IPS-20b (cell line): ENCODE data around the gene CD2BP2.
"Not testable (repeated sequence)": the region's sequence is repeated elsewhere in the genome, so short reads cannot be mapped to it uniquely, and the experiment has no call there.

ENCODE experiments used
- H3K27ac ChIP-seq: one replicate; pipeline ENCODE4 v1.5.1; 2013; ENCODE audit warnings: low read length
- H3K27me3 ChIP-seq: 2 replicates; pipeline ENCODE4 v1.6.1; 2013; ENCODE audit warnings: mild to moderate bottlenecking, low read length, inconsistent platforms; ENCODE audit not compliant: insufficient read depth
- H3K36me3 ChIP-seq: 2 replicates; pipeline ENCODE4 v1.6.1; 2013; ENCODE audit warnings: low read depth, mild to moderate bottlenecking, inconsistent platforms, low read length, moderate library complexity; ENCODE audit not compliant: insufficient read depth
- H3K4me1 ChIP-seq: 2 replicates; pipeline ENCODE4 v1.6.1; 2013; ENCODE audit warnings: mild to moderate bottlenecking, control low read depth, inconsistent platforms, low read length, moderate library complexity; ENCODE audit not compliant: insufficient read depth
- H3K4me3 ChIP-seq: 2 replicates; pipeline ENCODE4 v1.5.1; 2013; ENCODE audit warnings: mild to moderate bottlenecking, low read length, inconsistent platforms
- H3K9ac ChIP-seq: 2 replicates; pipeline ENCODE4 v1.6.1; 2013; ENCODE audit warnings: low read depth, mild to moderate bottlenecking, inconsistent platforms, low read length, moderate library complexity
- H3K9me3 ChIP-seq: 2 replicates; pipeline ENCODE4 v1.6.1; 2013; ENCODE audit warnings: mild to moderate bottlenecking, low read depth, low read length, inconsistent platforms; ENCODE audit not compliant: insufficient read depth

Gene CD2BP2

GRCh38 chr16:30349675-30350074 is 5.4 kb downstream of the CD2BP2 start:
- H3K27me3 ChIP-seq: no peaks in the 10 kb centered on the region
- H3K4me1 ChIP-seq: 0 out of 2 replicates have a peak, but pooled peaks cover 5% of the 10 kb centered on the region
- no peak overlapping the region for H3K27ac ChIP-seq
- H3K36me3 ChIP-seq: peaks cover 39% of the 10 kb centered on the region
- no peak overlapping the region for H3K4me3 ChIP-seq
- no peaks in the 10 kb centered on the region for H3K9me3 ChIP-seq
- H3K9ac ChIP-seq: no peak overlapping the region

- no peak overlapping the region for H3K4me3 ChIP-seq
- H3K4me1 ChIP-seq: 0 out of 2 replicates have a peak, but pooled peaks cover 1% of the 10 kb centered on the region
- no peak overlapping the region for H3K9ac ChIP-seq
- no peak overlapping the region for H3K27ac ChIP-seq
- H3K9me3 ChIP-seq: no peaks in the 10 kb centered on the region
- no peaks in the 10 kb centered on the region for H3K27me3 ChIP-seq
- H3K36me3 ChIP-seq: peaks cover 39% of the 10 kb centered on the region
Observed at GRCh38 chr16:30348929-30349328, 6.2 kb downstream of the CD2BP2 start.

GRCh38 chr16:30348113-30348512 is 7.0 kb downstream of the CD2BP2 start:
- Histone ChIP-seq H3K9ac (no peak overlapping the region), H3K4me1 (no peaks in the 10 kb centered on the region), H3K27ac (no peak overlapping the region), H3K4me3 (no peak overlapping the region), H3K27me3 (no peaks in the 10 kb centered on the region), H3K36me3 (peaks cover 31% of the 10 kb centered on the region), H3K9me3 (no peaks in the 10 kb centered on the region)

GRCh38 chr16:30346286-30346685 is 8.8 kb downstream of the CD2BP2 start:
- Histone ChIP-seq H3K27me3 (no peaks in the 10 kb centered on the region), H3K27ac (no peak overlapping the region), H3K4me3 (no peak overlapping the region), H3K4me1 (no peaks in the 10 kb centered on the region), H3K36me3 (peaks cover 13% of the 10 kb centered on the region), H3K9me3 (no peaks in the 10 kb centered on the region), H3K9ac (no peak overlapping the region)

GRCh38 chr16:30343491-30343820 is 11.7 kb downstream of the CD2BP2 start:
- H3K9me3 ChIP-seq, H3K27ac ChIP-seq, H3K36me3 ChIP-seq, H3K4me3 ChIP-seq, H3K9ac ChIP-seq, H3K27me3 ChIP-seq, H3K4me1 ChIP-seq: not testable (repeated sequence)

- H3K9me3 ChIP-seq: no peaks in the 10 kb centered on the region
- H3K4me1 ChIP-seq: no peaks in the 10 kb centered on the region
- no peak overlapping the region for H3K9ac ChIP-seq
- no peak overlapping the region for H3K4me3 ChIP-seq
- no peaks in the 10 kb centered on the region for H3K27me3 ChIP-seq
- no peak overlapping the region for H3K27ac ChIP-seq
- no peaks in the 10 kb centered on the region for H3K36me3 ChIP-seq
Observed at GRCh38 chr16:30342751-30343490, 12.2 kb downstream of the CD2BP2 start.

- H3K4me3 ChIP-seq, H3K9me3 ChIP-seq, H3K4me1 ChIP-seq, H3K27me3 ChIP-seq, H3K9ac ChIP-seq, H3K36me3 ChIP-seq, H3K27ac ChIP-seq: not testable (repeated sequence)
Observed at GRCh38 chr16:30341971-30342370, 13.1 kb downstream of the CD2BP2 start.

- no peak overlapping the region for H3K4me3 ChIP-seq
- no peak overlapping the region for H3K9ac ChIP-seq
- H3K36me3 ChIP-seq: no peaks in the 10 kb centered on the region
- H3K9me3 ChIP-seq: no peaks in the 10 kb centered on the region
- no peak overlapping the region for H3K27ac ChIP-seq
- H3K4me1 ChIP-seq: no peaks in the 10 kb centered on the region
- H3K27me3 ChIP-seq: no peaks in the 10 kb centered on the region
Observed at GRCh38 chr16:30340621-30341020, 14.5 kb downstream of the CD2BP2 start.

- H3K4me1 ChIP-seq, H3K27ac ChIP-seq, H3K36me3 ChIP-seq, H3K27me3 ChIP-seq, H3K9me3 ChIP-seq, H3K4me3 ChIP-seq, H3K9ac ChIP-seq: not testable (repeated sequence)
Observed at GRCh38 chr16:30338715-30339114, 16.4 kb downstream of the CD2BP2 start.

- H3K4me3 ChIP-seq, H3K36me3 ChIP-seq, H3K9me3 ChIP-seq, H3K9ac ChIP-seq, H3K27me3 ChIP-seq, H3K4me1 ChIP-seq, H3K27ac ChIP-seq: not testable (repeated sequence)
Observed at GRCh38 chr16:30337964-30338357, 17.1 kb downstream of the CD2BP2 start.

GRCh38 chr16:30335598-30336474 is 19.3 kb downstream of the CD2BP2 start:
- no peaks in the 10 kb centered on the region for H3K36me3 ChIP-seq
- H3K9ac ChIP-seq: no peak overlapping the region
- no peak overlapping the region for H3K27ac ChIP-seq
- H3K4me1 ChIP-seq: no peaks in the 10 kb centered on the region
- no peaks in the 10 kb centered on the region for H3K27me3 ChIP-seq
- no peaks in the 10 kb centered on the region for H3K9me3 ChIP-seq
- peak overlapping the region; percentile 63; the same call in 1 of the 2 replicates for H3K4me3 ChIP-seq

GRCh38 chr16:30335028-30335597 is 20.0 kb downstream of the CD2BP2 start:
- H3K4me1 ChIP-seq, H3K27ac ChIP-seq, H3K36me3 ChIP-seq, H3K9ac ChIP-seq, H3K9me3 ChIP-seq, H3K27me3 ChIP-seq: not testable (repeated sequence)
- peak overlapping the region; percentile 63; the same call in 1 of the 2 replicates for H3K4me3 ChIP-seq
